Stimulated activated CD4-positive, alpha-beta T cell treated with anti-CD3 and anti-CD28 coated beads, TNF-alpha, amount 100 ng/mL, for 24 hours (primary cell): ENCODE results near the gene IMP3.

Source experiments
- DNase-seq, 3 experiments: peaks; one replicate each; pipeline ENCODE4 v3.0.0-alpha.2; 2020; ENCODE audit warnings: low read depth in 3 of 3

The IMP3 gene

DNA sequence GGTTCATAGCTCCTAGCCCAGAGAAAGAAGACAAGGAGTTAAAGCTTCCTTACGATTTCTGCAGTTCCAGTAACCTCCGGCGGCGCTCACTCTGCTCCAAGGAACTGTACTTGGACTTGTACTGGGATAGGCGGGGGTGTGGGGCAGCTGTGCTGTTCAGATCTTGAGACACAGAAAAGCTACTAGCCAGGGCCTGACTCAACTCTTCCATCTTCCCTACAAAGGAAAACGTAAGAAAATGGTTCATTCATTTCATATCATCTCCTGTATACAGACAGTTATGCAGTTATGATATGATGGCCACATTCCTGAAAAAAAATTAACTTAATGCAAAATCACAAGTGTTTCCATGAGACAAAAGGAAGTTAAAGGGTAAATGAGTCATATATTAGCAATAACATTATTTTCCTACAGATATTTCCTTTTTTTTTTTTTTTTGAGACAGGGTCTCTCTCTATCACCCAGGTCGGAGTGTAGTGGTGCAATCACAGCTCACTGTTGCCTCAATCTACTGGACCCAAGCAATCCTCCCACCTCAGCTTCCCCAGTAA lies 19.1 kb downstream of the IMP3 start:
- DNase-seq, result no peak

DNA sequence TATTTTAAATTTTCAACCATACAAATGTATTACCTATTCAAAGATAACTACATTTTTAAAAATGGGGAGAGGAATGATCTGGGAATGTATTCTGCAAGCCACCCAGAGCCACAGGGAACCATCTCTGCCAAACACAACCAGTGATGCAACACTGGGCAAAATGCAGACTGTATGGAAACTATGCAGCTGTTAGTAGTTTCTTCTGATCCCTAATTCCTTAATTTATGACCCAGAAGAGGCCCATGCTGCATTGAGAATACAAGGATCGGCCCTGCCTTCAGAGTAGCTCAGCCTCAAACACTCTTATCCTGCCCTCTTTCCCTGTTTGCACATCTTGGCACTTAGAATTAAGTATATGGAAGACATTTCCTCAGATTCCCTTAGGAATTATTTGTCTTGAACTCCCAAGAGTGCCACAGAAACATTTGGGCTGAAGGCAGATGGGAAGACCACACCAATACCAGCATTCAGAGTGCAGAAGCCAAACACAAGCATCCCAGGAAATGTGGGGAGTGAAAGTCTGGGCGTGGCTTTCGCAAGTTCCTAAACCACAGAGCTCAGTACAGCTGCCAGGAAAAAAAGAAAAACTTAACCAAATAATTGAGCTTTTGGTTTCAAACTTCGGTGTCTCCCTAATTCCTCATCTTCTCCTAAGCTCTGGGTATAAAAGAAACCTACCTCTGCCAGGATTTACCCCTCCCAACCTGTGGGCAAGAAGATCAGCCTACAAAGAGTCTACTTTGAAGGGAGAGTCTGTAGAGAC lies 19.8 kb downstream of the IMP3 start:
- DNase-seq, result no peak

- no peak for DNase-seq
Measured at GRCh38 chr15:75616766-75617165, 23.3 kb downstream of the IMP3 start.

DNA sequence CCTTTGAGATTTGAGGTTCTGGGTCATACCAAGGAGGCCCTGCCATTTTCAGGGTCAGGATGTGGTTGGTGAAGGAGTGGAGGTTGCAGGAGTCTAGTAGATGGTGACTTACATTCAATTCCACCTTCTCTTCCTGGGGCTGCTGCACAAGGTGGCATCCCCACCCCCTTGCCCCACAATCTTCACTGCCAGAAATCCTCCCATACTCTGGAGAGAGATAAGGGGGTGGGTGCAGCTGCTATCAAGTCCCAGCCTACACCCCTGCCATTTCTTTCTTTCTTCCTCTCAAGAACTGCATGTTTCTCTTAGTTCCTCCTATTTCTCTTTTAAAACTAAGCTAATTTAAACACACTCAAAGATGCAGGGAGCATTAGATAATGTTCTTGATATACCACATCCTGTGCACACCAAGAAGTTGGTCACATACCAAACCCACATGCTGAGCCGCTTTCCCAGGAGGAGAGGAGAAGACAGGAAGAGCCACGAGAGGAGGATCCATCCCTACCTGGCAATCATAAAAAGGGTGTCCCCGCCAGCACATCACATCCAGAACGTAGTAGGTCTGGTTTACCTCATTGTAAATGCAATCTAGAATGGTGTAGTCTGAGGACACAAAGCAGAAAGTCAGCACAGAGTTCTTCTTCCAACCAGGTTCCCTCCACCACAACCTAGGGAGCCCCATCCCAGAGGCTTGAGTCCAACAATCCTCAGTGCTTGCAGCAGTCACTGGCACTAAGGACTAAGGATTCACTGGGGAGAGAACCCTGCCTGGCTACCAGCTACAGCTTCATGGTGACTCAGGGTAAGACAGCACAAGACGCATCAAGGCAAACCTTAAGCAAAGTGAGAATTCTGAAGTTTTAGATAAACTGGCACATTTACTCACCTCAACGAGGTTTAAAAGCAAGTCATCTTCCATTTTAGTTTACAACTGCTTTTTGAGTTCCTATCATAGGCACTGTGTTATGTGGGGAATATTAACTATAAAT lies 33.0 kb downstream of the IMP3 start:
- DNase-seq, result no peak

DNA sequence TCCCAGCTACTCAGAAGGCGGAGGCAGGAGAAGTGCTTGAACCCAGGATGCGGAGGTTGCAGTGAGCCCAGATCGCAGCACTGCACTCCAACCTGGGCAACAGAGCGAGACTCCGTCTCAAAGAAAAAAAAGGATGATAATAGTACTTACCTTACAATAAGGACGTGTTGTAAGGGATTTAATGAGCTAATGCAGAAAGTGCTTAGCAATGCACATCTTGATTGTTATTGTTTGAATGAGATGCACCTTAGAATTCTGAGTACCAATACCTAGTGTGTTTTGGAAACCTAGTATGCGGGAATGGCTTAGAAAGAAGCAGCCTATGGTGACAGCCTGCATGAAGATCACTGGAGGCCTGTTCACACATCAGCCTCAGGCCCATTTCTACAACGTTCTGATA lies 34.0 kb downstream of the IMP3 start:
- DNase-seq, result no peak

- DNase-seq, result no peak
Measured at GRCh38 chr15:75599401-75599800, 40.6 kb downstream of the IMP3 start.

DNA sequence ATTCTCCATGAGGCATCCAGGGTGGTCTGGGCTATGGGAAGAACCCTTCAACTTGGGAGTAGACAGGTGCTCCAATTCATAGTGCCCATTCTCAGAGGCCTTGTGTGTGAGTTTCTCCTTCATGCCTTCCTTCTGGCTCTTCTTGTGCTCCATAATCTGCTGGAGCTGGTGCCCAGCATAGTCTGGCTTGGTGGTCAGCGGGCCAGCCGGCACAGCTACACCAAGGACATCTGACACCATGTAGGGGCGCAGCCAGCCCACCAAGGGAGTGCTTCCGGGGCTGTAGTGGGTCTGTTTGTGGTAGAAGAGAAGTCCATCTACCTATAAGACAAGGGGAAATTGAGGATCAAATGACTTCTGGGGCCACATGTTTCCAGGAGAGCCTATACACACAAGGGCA lies 41.7 kb downstream of the IMP3 start:
- no peak for DNase-seq

- no peak for DNase-seq
Measured at GRCh38 chr15:75597667-75598341, 42.2 kb downstream of the IMP3 start.

DNA sequence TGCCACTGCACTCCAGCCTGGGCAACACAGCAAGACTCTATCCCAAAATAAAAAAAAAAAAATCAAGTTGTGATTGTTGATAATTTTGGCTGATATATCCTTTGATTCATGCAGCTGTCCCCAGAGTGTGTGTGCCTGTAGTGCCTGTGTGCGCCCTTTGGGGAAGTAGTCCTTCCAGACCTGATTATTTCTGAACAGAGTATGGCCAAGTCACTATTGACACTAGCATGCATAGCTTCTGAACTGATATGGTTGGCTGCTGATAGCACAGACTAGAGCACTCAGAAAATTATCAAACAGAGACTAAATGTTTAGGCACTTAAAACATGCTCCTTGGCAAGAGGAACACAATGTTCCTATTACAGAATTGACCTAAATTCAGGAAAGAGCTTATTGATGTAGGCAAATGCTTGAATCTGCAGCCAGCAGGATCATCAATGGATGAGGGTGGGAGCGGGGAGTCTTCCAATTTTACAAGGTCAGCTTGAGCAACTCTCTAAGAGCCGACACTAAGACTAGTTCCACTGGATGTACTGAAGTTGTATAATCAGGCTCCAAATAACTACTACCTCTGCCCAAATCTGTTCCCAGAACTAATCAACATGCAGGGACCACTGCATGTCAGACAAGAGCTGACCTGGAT lies 43.2 kb downstream of the IMP3 start:
- DNase-seq, result no peak

GRCh38 chr15:75594276-75594675 lies 45.7 kb downstream of the IMP3 start:
- no peak for DNase-seq

- no peak for DNase-seq
Measured at GRCh38 chr15:75591655-75592364, 48.2 kb downstream of the IMP3 start.

DNA sequence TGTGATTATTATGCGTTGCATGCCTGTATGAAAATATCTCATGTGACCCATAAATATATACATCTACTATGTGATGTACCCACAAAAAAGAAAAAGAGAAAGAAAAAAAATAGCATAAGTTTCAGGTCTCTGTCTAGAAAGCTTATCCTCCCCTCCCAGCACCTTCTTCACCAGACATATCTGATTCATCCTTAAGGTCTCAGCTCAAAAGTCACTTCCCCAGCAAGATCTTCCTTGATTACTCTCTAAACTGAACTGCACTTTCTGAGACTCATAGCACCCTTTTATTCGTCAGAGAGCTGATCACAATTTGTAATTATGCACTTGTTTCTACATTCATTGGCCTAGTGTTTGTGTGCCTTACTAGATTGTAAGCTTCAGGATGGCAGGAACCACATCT lies 49.8 kb downstream of the IMP3 start:
- DNase-seq, result no peak
